HepG2 (cell line): ENCODE data around the gene TBC1D21. TPM values are rescaled to one million over a fixed set of nuclear protein-coding genes. Genes with fewer than 3 reads are reported as not detected.

Source experiments
- ATAC-seq: fragments of 200-7000 bp; cut with Tn5 transposase; 3 replicates; pipeline ENCODE4 v1.9.1; 2020; ENCODE audit warnings: mild to moderate bottlenecking, moderate library complexity
- BruUV-seq: library from RNA; stranded (reverse); fragments of 400-500 nt; replicated peaks from 2 replicates; lab custom pipeline; 2021; lab: Mats Ljungman, UMichigan
- CTCF ChIA-PET: fragments of 300-600 bp; formaldehyde crosslinking; extraction: SDS; loops from one replicate; lab custom pipeline; 2021; ENCODE audit warnings: low total read pairs, inconsistent platforms, low intra/inter-chr PET ratio; lab: Yijun Ruan, JAX
- POLR2A ChIA-PET: fragments of 350-600 bp; sonication (Branson Sonifier 250); formaldehyde crosslinking; loops from one replicate; lab custom pipeline; 2020; ENCODE audit warnings: antibody characterized with exemption, inconsistent platforms; lab: Yijun Ruan, JAX
- DNase-seq: peaks from one replicate; pipeline ENCODE4 v3.0.0-alpha.2; 2015; ENCODE audit warnings: low spot score
- FAIRE-seq: peaks from 3 replicates; lab custom pipeline; 2011; peaks lifted over from hg19 to GRCh38; lab: Jason Lieb, UNC
- H2AFZ ChIP-seq: one replicate; pipeline ENCODE4 v1.6.1; 2011; ENCODE audit warnings: low read length, inconsistent platforms
- H3K27ac ChIP-seq: fragments of 300-600 bp; 3 replicates; pipeline ENCODE4 v1.8.0; 2011; ENCODE audit warnings: mixed run types, mild to moderate bottlenecking, mixed read lengths, low read length, inconsistent platforms; ENCODE audit not compliant: insufficient read depth; ENCODE audit errors: extremely low read length
- H3K27me3 ChIP-seq, 2 experiments: fragments of 200-600 bp in 1 of 2; 2 replicates in 1 of 2; 3 replicates in 1 of 2; pipeline versions ENCODE4 v1.6.0 to v1.8.0; 2011; ENCODE audit warnings: low read length in 2 of 2, mild to moderate bottlenecking in 2 of 2, moderate library complexity in 2 of 2, inconsistent platforms in 1 of 2; ENCODE audit not compliant: insufficient read depth in 2 of 2, control insufficient read depth in 1 of 2
- H3K36me3 ChIP-seq, 2 experiments: fragments of 200-600 bp in 1 of 2; replicated peaks in 1 of 2; 2 replicates in 1 of 2; 3 replicates in 1 of 2; pipeline versions ENCODE4 v1.5.1 to v1.8.0; 2011; ENCODE audit warnings: low read length in 2 of 2, inconsistent platforms in 1 of 2; ENCODE audit not compliant: insufficient read depth in 2 of 2, control insufficient read depth in 1 of 2
- H3K4me1 ChIP-seq: 2 replicates; pipeline ENCODE4 v1.5.1; 2012; ENCODE audit warnings: low read length, inconsistent platforms; ENCODE audit not compliant: insufficient read depth
- H3K4me2 ChIP-seq: 2 replicates; pipeline ENCODE4 v1.6.0; 2011; ENCODE audit warnings: low read depth, low read length, inconsistent platforms
- H3K4me3 ChIP-seq, 3 experiments: fragments of 200-600 bp in 1 of 3; sonication (generic), shearing (Covaris generic) in 1 of 3; replicated peaks in 1 of 3; 2 replicates each; pipeline ENCODE4 v1.5.1; 2011 to 2016; ENCODE audit warnings: low read length in 3 of 3, inconsistent platforms in 2 of 3, low read depth in 2 of 3, mild to moderate bottlenecking in 2 of 3, control low read depth in 1 of 3, mixed read lengths in 1 of 3; ENCODE audit not compliant: insufficient read depth in 1 of 3
- H3K79me2 ChIP-seq: one replicate; pipeline ENCODE4 v1.6.1; 2011; ENCODE audit warnings: low read length, inconsistent platforms; ENCODE audit not compliant: insufficient read depth
- H3K9ac ChIP-seq: 2 replicates; pipeline ENCODE4 v1.6.0; 2011; ENCODE audit warnings: mild to moderate bottlenecking, low read depth, low read length, inconsistent platforms; ENCODE audit not compliant: insufficient read depth
- H3K9me3 ChIP-seq: 2 replicates; pipeline ENCODE4 v1.5.1; 2012; ENCODE audit warnings: mild to moderate bottlenecking, low read length
- H4K20me1 ChIP-seq: 2 replicates; pipeline ENCODE4 v1.6.0; 2011; ENCODE audit warnings: inconsistent platforms, mild to moderate bottlenecking, low read length, moderate library complexity; ENCODE audit not compliant: insufficient read depth
- ELF1 ChIP-seq: sonication (generic); formaldehyde crosslinking; IDR thresholded peaks from 2 replicates; pipeline ENCODE4 v1.4.0; 2020; ENCODE audit warnings: missing genetic modification reagents
- MTF1 ChIP-seq: sonication (generic); formaldehyde crosslinking; IDR thresholded peaks from 2 replicates; pipeline ENCODE4 v1.5.0; 2020; ENCODE audit warnings: missing genetic modification reagents
- NCOA1 ChIP-seq: sonication (generic); formaldehyde crosslinking; IDR thresholded peaks from 2 replicates; pipeline ENCODE4 v1.9.0; 2021; ENCODE audit warnings: missing genetic modification reagents
- NR2F1 ChIP-seq, 2 experiments: fragments of 450-650 bp in 1 of 2; formaldehyde crosslinking in 1 of 2; IDR thresholded peaks; 2 replicates each; pipeline versions ENCODE4 v1.5.0 to v1.6.1; 2016 to 2020; ENCODE audit warnings: mild to moderate bottlenecking in 1 of 2, missing compliant biosample characterization in 1 of 2, missing genetic modification reagents in 1 of 2, moderate library complexity in 1 of 2
- RORA ChIP-seq: sonication (generic); formaldehyde crosslinking; IDR thresholded peaks from 2 replicates; pipeline ENCODE4 v1.5.0; 2020; ENCODE audit warnings: mild to moderate bottlenecking, missing genetic modification reagents, moderate library complexity
- SKI ChIP-seq: fragments of 450-650 bp; IDR thresholded peaks from one replicate; pipeline ENCODE4 v1.6.1; 2018; ENCODE audit warnings: mild to moderate bottlenecking; ENCODE audit not compliant: partially characterized antibody
- SP140L ChIP-seq: sonication (generic); formaldehyde crosslinking; IDR thresholded peaks from 2 replicates; pipeline ENCODE4 v1.4.0; 2020; ENCODE audit warnings: missing genetic modification reagents, borderline replicate concordance
- ZNF274 ChIP-seq: sonication (generic); formaldehyde crosslinking; IDR thresholded peaks from 2 replicates; pipeline ENCODE4 v1.5.1; 2020; ENCODE audit warnings: mild to moderate bottlenecking, missing genetic modification reagents
- ZNF430 ChIP-seq: sonication (generic); formaldehyde crosslinking; IDR thresholded peaks from 2 replicates; pipeline ENCODE4 v1.9.0; 2021; ENCODE audit warnings: mild to moderate bottlenecking, missing genetic modification reagents
- ZNF451 ChIP-seq: sonication (generic); formaldehyde crosslinking; IDR thresholded peaks from 2 replicates; pipeline ENCODE4 v1.5.0; 2020; ENCODE audit warnings: mild to moderate bottlenecking, missing genetic modification reagents
- ZNF567 ChIP-seq: sonication (generic); formaldehyde crosslinking; IDR thresholded peaks from 2 replicates; pipeline ENCODE4 v1.8.1; 2023; ENCODE audit warnings: mild to moderate bottlenecking, missing genetic modification reagents, borderline replicate concordance
- ZNF816 ChIP-seq: sonication (generic); formaldehyde crosslinking; IDR thresholded peaks from 2 replicates; pipeline ENCODE4 v1.8.0; 2022; ENCODE audit warnings: missing genetic modification reagents, mild to moderate bottlenecking, borderline replicate concordance
- ZNF878 ChIP-seq: sonication (generic); formaldehyde crosslinking; IDR thresholded peaks from 2 replicates; pipeline ENCODE4 v1.8.1; 2023; ENCODE audit warnings: mild to moderate bottlenecking, missing genetic modification reagents, moderate library complexity
- WGBS: methylation state at CpG from one replicate; pipeline ENCODE4 v1.1.6; 2017; ENCODE audit warnings: low lambda C conversion rate; 5-methylcytosine and 5-hydroxymethylcytosine counted together
- in situ Hi-C: cut with HindIII; loops from 2 replicates; pipeline ENCODE4 v1.10.0; 2017; ENCODE audit warnings: low pct_unique_long_range_greater_than_20kb; ENCODE audit not compliant: extremely low pct_ligation_motif_present
- intact Hi-C: fragments of 100-400 bp; cut with micrococcal nuclease; formaldehyde crosslinking; loops from one replicate; pipeline ENCODE4 v1.10.0; 2022; ENCODE audit not compliant: unreplicated experiment
- polyA plus RNA-seq, 8 experiments: library from polyadenylated mRNA; depleted of rRNA in 3 of 8; stranded (reverse) in 7 of 8; unstranded in 1 of 8; fragments of >200 nt; fragmentation: Illumina TruSeq in 4 of 8; extraction: Trizol in 4 of 8; gene quantifications; 2 replicates each; pipeline versions ENCODE4 v1.2.1 to v1.2.3, GENCODE V29; 2011 to 2016; ENCODE audit warnings: low read depth in 4 of 8, missing spikeins in 1 of 8, mixed read lengths in 1 of 8; ENCODE audit not compliant: insufficient read depth in 1 of 8
- total RNA-seq, 5 experiments: library from RNA; depleted of rRNA; stranded (reverse); fragments of >200 nt; fragmentation: Illumina TruSeq; extraction: Trizol; gene quantifications; 2 replicates each; pipeline ENCODE4 v1.2.3, GENCODE V29; 2016; ENCODE audit warnings: low read depth in 1 of 5
- TF ChIP-seq, protein P1 (sequence below): sonication (generic); formaldehyde crosslinking; conservative IDR thresholded peaks from 2 replicates; pipeline ENCODE4 v1.8.0; 2022; ENCODE audit warnings: low read depth, missing genetic modification reagents
- TF ChIP-seq, protein P2 (sequence below): sonication (generic); formaldehyde crosslinking; IDR thresholded peaks from 2 replicates; pipeline ENCODE4 v1.4.0; 2020; ENCODE audit warnings: mild to moderate bottlenecking, missing genetic modification reagents

Gene TBC1D21
- total and polyA plus RNA-seq, 2 of the 13 experiments (the other 11 are each of a cell fraction or from before 2014, with no cell fraction given): not detected

DNA sequence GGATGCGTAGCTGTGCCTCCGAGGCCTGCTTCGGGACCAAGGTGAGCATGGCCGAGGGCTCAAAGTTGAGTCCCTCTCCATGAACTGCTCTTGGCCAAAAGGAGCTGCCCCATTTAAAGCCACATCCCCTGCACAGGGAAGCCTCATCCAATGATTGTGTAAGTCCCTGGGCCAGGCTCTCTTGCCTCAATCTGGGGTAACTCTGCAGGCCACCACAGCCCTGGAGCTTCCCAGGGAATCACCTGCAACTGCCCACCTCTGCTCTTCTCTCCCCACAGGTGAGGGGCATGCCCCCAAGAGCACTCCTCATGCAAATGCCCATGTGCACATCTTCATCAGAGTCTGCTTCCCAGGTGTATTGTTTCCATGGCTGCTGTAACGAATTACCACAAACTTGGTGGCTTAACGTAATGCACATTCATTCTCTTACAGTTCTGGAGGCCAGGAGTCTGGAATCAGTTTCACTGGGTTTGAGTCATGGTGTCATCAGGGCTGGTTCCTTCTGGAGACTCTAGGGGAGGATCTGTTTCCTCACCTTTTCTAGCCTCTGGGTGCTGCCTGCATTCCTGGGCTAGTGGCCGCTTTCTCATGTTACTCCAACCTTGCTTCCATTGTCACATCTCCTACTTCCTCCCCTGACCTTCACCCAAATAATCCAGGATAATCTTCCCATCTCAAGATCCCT is 27.9 kb downstream of the TBC1D21 start:
- no TSS peak for BruUV-seq
- no peaks in the 10 kb centered on the region for H3K36me3 ChIP-seq
- DNase-seq: no peak
- no peak overlapping the region for H2AFZ ChIP-seq
- H3K4me1 ChIP-seq: no peaks in the 10 kb centered on the region
- ChIA-PET CTCF (no interaction called here), POLR2A (no interaction called here)
- H3K27me3 ChIP-seq: peaks cover 2 to 3% of the 10 kb centered on the region in 2 experiments; a peak in 2 of 5 replicates
- no peaks in the 10 kb centered on the region for H3K79me2 ChIP-seq
- in situ Hi-C loops: no loop called here
- TF ChIP-seq NCOA1 (CRISPR knock-in tag) (no peak), MTF1 (CRISPR knock-in tag) (no peak), SKI (no peak), ZNF878 (no peak), ZNF567 (CRISPR knock-in tag) (no peak), NR2F1 (CRISPR knock-in tag; IDR thresholded peaks at IDR 0.05) (no peak), ZNF274 (CRISPR knock-in tag) (no peak), RORA (no peak), ZNF816 (CRISPR knock-in tag) (no peak), SP140L (CRISPR knock-in tag) (no peak), ELF1 (CRISPR knock-in tag) (no peak), ZNF451 (CRISPR knock-in tag) (no peak), ZNF430 (CRISPR knock-in tag) (no peak)
- TF ChIP-seq, protein P1, sequence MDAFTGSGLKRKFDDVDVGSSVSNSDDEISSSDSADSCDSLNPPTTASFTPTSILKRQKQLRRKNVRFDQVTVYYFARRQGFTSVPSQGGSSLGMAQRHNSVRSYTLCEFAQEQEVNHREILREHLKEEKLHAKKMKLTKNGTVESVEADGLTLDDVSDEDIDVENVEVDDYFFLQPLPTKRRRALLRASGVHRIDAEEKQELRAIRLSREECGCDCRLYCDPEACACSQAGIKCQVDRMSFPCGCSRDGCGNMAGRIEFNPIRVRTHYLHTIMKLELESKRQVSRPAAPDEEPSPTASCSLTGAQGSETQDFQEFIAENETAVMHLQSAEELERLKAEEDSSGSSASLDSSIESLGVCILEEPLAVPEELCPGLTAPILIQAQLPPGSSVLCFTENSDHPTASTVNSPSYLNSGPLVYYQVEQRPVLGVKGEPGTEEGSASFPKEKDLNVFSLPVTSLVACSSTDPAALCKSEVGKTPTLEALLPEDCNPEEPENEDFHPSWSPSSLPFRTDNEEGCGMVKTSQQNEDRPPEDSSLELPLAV (CRISPR knock-in tag): no peak
- TF ChIP-seq, protein P2, sequence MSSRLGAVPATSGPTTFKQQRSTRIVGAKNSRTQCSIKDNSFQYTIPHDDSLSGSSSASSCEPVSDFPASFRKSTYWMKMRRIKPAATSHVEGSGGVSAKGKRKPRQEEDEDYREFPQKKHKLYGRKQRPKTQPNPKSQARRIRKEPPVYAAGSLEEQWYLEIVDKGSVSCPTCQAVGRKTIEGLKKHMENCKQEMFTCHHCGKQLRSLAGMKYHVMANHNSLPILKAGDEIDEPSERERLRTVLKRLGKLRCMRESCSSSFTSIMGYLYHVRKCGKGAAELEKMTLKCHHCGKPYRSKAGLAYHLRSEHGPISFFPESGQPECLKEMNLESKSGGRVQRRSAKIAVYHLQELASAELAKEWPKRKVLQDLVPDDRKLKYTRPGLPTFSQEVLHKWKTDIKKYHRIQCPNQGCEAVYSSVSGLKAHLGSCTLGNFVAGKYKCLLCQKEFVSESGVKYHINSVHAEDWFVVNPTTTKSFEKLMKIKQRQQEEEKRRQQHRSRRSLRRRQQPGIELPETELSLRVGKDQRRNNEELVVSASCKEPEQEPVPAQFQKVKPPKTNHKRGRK (CRISPR knock-in tag): no peak
- intact Hi-C loops: no loop called here
- no peaks in the 10 kb centered on the region for H3K9me3 ChIP-seq
- no peak for ATAC-seq
- H3K4me3 ChIP-seq: no peak overlapping the region
- no peak overlapping the region for H3K27ac ChIP-seq
- no peak for FAIRE-seq
- no peaks in the 10 kb centered on the region for H4K20me1 ChIP-seq
- no peak overlapping the region for H3K4me2 ChIP-seq
- H3K9ac ChIP-seq: no peak overlapping the region
- WGBS: 15% methylated on average over 5 of the region's 7 CpGs
